ENCODE measurements around the gene TRIM33. TPM values are rescaled to one million over a fixed set of nuclear protein-coding genes. Genes with fewer than 3 reads are reported as not detected.
A peak's percentile ranks its signal among the peaks of the same experiment; 100 is the strongest.

Gene TRIM33
- total and polyA plus RNA-seq, 2 of the 13 experiments (the other 11 are each of a cell fraction or from before 2014, with no cell fraction given) = 35.5 to 42.2 TPM

GRCh38 chr1:114511032-114511785 is at the start of gene TRIM33 (continued):
- TF ChIP-seq FOXO1 (CRISPR knock-in tag; IDR thresholded peaks at IDR 0.05) = peak; percentile 67
- peak; percentile 69; the same call in 1 of the 2 replicates for TF ChIP-seq ZNF503 (CRISPR knock-in tag; IDR thresholded peaks at IDR 0.05)
- peak; percentile 85 for TF ChIP-seq ZNF350 (CRISPR knock-in tag; IDR thresholded peaks at IDR 0.05; ENCODE audit: borderline replicate concordance, low read depth)
- TF ChIP-seq LCORL (IDR thresholded peaks at IDR 0.05) = no peak
- TF ChIP-seq LCORL (CRISPR knock-in tag; IDR thresholded peaks at IDR 0.05) = peak; percentile 55; the same call in 1 of the 2 replicates
- peak; percentile 84 for TF ChIP-seq TGIF2 (CRISPR knock-in tag; IDR thresholded peaks at IDR 0.05)
- TF ChIP-seq ZNF274 (CRISPR knock-in tag; IDR thresholded peaks at IDR 0.05) = peak; percentile 77
- TF ChIP-seq BCL3 (CRISPR knock-in tag; IDR thresholded peaks at IDR 0.05) = peak; percentile 53; the same call in 1 of the 2 replicates
- no peak for TF ChIP-seq CHCHD3 (CRISPR knock-in tag; IDR thresholded peaks at IDR 0.05)
- peak; percentile 91 for TF ChIP-seq MYC (CRISPR knock-in tag; IDR thresholded peaks at IDR 0.05; ENCODE audit: borderline replicate concordance)
- TF ChIP-seq ZC3H13 (CRISPR knock-in tag; IDR thresholded peaks at IDR 0.05) = 0 out of 2 replicates have a peak, but pooled peaks have one; percentile 68
- peak; percentile 71 for TF ChIP-seq PHF21A (CRISPR knock-in tag; IDR thresholded peaks at IDR 0.05)
- TF ChIP-seq PRPF4 (IDR thresholded peaks at IDR 0.05; ENCODE audit: low read depth, low read length, poor library complexity, severe bottlenecking) = no peak
- no peak; the same call in 1 of the 2 replicates for TF ChIP-seq SKIL (CRISPR knock-in tag; IDR thresholded peaks at IDR 0.05; ENCODE audit: borderline replicate concordance)
- peak; percentile 93; the same call in 1 of the 2 replicates for TF ChIP-seq ZFP41 (CRISPR knock-in tag; IDR thresholded peaks at IDR 0.05; ENCODE audit: borderline replicate concordance)
- TF ChIP-seq FOXA1 (IDR thresholded peaks at IDR 0.05) = no peak
- TF ChIP-seq FOXA1 (CRISPR knock-in tag; IDR thresholded peaks at IDR 0.05) = 0 out of 2 replicates have a peak, but pooled peaks have one; percentile 43
- TF ChIP-seq SP140L (CRISPR knock-in tag; IDR thresholded peaks at IDR 0.05; ENCODE audit: borderline replicate concordance) = peak; percentile 90; the same call in 1 of the 2 replicates
- TF ChIP-seq ZNF747 (CRISPR knock-in tag; IDR thresholded peaks at IDR 0.05; ENCODE audit: borderline replicate concordance) = no peak
- TF ChIP-seq ZNF639 (CRISPR knock-in tag; conservative IDR thresholded peaks at IDR 0.05) = peak; percentile 51; the same call in 1 of the 2 replicates
- TF ChIP-seq ZNF337 (CRISPR knock-in tag; IDR thresholded peaks at IDR 0.05; ENCODE audit: borderline replicate concordance, low read depth) = no peak
- peak; percentile 88 for TF ChIP-seq ZNF331 (CRISPR knock-in tag; IDR thresholded peaks at IDR 0.05)
